ENCODE data around the gene RPL27A.

Gene RPL27A

GRCh38 chr11:8676458-8676857 lies 6.1 kb upstream of the RPL27A start:
- H3K27ac ChIP-seq = no peak overlapping the region
- TF ChIP-seq, protein P1, sequence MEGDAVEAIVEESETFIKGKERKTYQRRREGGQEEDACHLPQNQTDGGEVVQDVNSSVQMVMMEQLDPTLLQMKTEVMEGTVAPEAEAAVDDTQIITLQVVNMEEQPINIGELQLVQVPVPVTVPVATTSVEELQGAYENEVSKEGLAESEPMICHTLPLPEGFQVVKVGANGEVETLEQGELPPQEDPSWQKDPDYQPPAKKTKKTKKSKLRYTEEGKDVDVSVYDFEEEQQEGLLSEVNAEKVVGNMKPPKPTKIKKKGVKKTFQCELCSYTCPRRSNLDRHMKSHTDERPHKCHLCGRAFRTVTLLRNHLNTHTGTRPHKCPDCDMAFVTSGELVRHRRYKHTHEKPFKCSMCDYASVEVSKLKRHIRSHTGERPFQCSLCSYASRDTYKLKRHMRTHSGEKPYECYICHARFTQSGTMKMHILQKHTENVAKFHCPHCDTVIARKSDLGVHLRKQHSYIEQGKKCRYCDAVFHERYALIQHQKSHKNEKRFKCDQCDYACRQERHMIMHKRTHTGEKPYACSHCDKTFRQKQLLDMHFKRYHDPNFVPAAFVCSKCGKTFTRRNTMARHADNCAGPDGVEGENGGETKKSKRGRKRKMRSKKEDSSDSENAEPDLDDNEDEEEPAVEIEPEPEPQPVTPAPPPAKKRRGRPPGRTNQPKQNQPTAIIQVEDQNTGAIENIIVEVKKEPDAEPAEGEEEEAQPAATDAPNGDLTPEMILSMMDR (conservative IDR thresholded peaks at IDR 0.05) = no peak

GRCh38 chr11:8679006-8679405 lies 3.6 kb upstream of the RPL27A start:
- no peak overlapping the region for H3K27ac ChIP-seq
- TF ChIP-seq, protein P1 (conservative IDR thresholded peaks at IDR 0.05) = no peak

- TF ChIP-seq, protein P1 (conservative IDR thresholded peaks at IDR 0.05) = no peak
- peak overlapping the region; percentile 96 for H3K27ac ChIP-seq
These were observed 722 bp upstream of the RPL27A start for GRCh38 chr11:8681837-8682302.

- H3K27ac ChIP-seq = peak overlapping the region; percentile 96
- TF ChIP-seq, protein P1 (conservative IDR thresholded peaks at IDR 0.05) = no peak
These were observed 669 bp downstream of the RPL27A start for GRCh38 chr11:8683115-8683807.

DNA sequence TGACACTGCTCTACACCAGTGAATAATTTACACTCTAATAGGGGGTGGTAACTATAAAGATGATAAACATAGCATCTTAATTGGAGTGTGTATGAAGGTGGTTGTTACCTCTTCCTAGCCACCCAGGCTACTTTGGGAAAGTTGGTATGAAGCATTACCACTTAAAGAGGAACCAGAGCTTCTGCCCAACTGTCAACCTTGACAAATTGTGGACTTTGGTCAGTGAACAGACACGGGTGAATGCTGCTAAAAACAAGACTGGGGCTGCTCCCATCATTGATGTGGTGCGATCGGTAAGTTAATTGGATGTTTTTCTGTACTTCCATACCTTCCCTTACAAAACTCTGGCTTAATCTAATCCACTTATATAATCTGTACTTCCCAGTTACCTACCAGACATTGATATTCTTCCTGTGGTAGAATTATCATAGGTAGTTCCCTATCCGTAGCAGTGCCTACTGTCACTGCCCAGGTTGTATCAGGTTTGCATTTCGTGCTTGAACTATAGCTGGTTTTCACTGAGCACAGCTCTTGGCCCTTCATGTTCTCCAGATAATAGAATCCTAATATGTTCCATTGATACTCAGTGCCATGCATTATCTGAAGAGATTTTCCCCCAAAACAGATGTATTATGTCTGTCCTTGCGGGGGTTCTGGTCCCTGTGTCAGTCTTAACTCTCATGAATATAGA lies 2.2 kb downstream of the RPL27A start:
- TF ChIP-seq, protein P1 (conservative IDR thresholded peaks at IDR 0.05) = no peak
- H3K27ac ChIP-seq = peak overlapping the region; percentile 96

GRCh38 chr11:8685306-8685705 lies 2.7 kb downstream of the RPL27A start:
- TF ChIP-seq, protein P1 (conservative IDR thresholded peaks at IDR 0.05) = no peak
- H3K27ac ChIP-seq = peak overlapping the region; percentile 96

GRCh38 chr11:8685820-8686219 lies 3.2 kb downstream of the RPL27A start:
- peak overlapping the region; percentile 96 for H3K27ac ChIP-seq
- TF ChIP-seq, protein P1 (conservative IDR thresholded peaks at IDR 0.05) = no peak
